H1 (cell line): ENCODE measurements around the gene SASS6. TPM values are rescaled to one million over a fixed set of nuclear protein-coding genes. Genes with fewer than 3 reads are reported as not detected.

Experiments
- CTCF ChIA-PET: fragments of 300-600 bp; sonication (Branson Sonifier 250); formaldehyde crosslinking; loops from one replicate; lab custom pipeline; 2021; ENCODE audit not compliant: partially characterized antibody; lab: Charles Lee
- POLR2A ChIA-PET: fragments of 300-600 bp; sonication (Branson Sonifier 250); formaldehyde crosslinking; loops from one replicate; lab custom pipeline; 2021; ENCODE audit warnings: inconsistent platforms; ENCODE audit not compliant: partially characterized antibody; lab: Charles Lee
- DNase-seq, 2 experiments: peaks; one replicate each; pipeline versions ENCODE4 v3.0.0 to v3.0.0-alpha.2; 2010 to 2022; ENCODE audit warnings: low spot score in 2 of 2, low read depth in 1 of 2, mixed read lengths in 1 of 2
- FAIRE-seq: peaks from 2 replicates; lab custom pipeline; 2011; peaks lifted over from hg19 to GRCh38; lab: Jason Lieb, UNC
- H2AFZ ChIP-seq: 2 replicates; pipeline ENCODE4 v1.8.1; 2012; ENCODE audit warnings: low read length, inconsistent platforms
- H2AK5ac ChIP-seq: 2 replicates; pipeline ENCODE4 v1.6.1; 2013; ENCODE audit warnings: low read depth, low read length
- H2BK120ac ChIP-seq: replicated peaks from 2 replicates; pipeline ENCODE3; 2013; ENCODE audit warnings: low read depth, low read length, inconsistent platforms
- H2BK12ac ChIP-seq: 2 replicates; pipeline ENCODE4 v1.6.1; 2013; ENCODE audit warnings: low read depth, low read length
- H2BK15ac ChIP-seq: 2 replicates; pipeline ENCODE4 v1.6.1; 2013; ENCODE audit warnings: low read length
- H2BK20ac ChIP-seq: 2 replicates; pipeline ENCODE4 v1.6.1; 2013; ENCODE audit warnings: low read length
- H2BK5ac ChIP-seq: 2 replicates; pipeline ENCODE4 v1.6.1; 2013; ENCODE audit warnings: low read depth, low read length
- H3K14ac ChIP-seq: 2 replicates; pipeline ENCODE4 v1.6.1; 2013; ENCODE audit warnings: inconsistent platforms; ENCODE audit not compliant: insufficient read length
- H3K18ac ChIP-seq: 2 replicates; pipeline ENCODE4 v1.6.1; 2013; ENCODE audit warnings: low read length; ENCODE audit errors: extremely low read depth
- H3K23ac ChIP-seq: 2 replicates; pipeline ENCODE4 v1.6.1; 2013; ENCODE audit warnings: inconsistent platforms; ENCODE audit not compliant: insufficient read length
- H3K23me2 ChIP-seq: 2 replicates; pipeline ENCODE4 v1.6.1; 2013; ENCODE audit warnings: low read depth, low read length
- H3K27ac ChIP-seq: 2 replicates; pipeline ENCODE4 v1.6.1; 2011; ENCODE audit warnings: low read depth, low read length, inconsistent platforms
- H3K27me3 ChIP-seq, 4 experiments: replicated peaks in 1 of 4; 1 replicate in 1 of 4; 2 replicates in 3 of 4; pipeline versions ENCODE4 v1.6.1 to v1.8.1; 2011 to 2013; ENCODE audit warnings: low read length in 3 of 4, mild to moderate bottlenecking in 3 of 4, inconsistent platforms in 2 of 4, mixed read lengths in 2 of 4, moderate library complexity in 1 of 4; ENCODE audit not compliant: control insufficient read depth in 3 of 4, insufficient read depth in 3 of 4; ENCODE audit errors: extremely low read depth in 1 of 4
- H3K36me3 ChIP-seq, 4 experiments: 2 replicates each; pipeline versions ENCODE4 v1.6.1 to v1.8.1; 2011 to 2013; ENCODE audit warnings: mild to moderate bottlenecking in 4 of 4, low read length in 3 of 4, moderate library complexity in 2 of 4, control low read depth in 1 of 4, inconsistent platforms in 1 of 4; ENCODE audit not compliant: insufficient read depth in 4 of 4, control insufficient read depth in 2 of 4
- H3K4ac ChIP-seq: replicated peaks from 2 replicates; pipeline ENCODE3; 2013; ENCODE audit warnings: low read length, low read depth, mixed read lengths, inconsistent platforms; ENCODE audit not compliant: insufficient read length
- H3K4me1 ChIP-seq, 4 experiments: replicated peaks in 1 of 4; 1 replicate in 1 of 4; 2 replicates in 3 of 4; pipeline versions ENCODE4 v1.6.1 to v1.8.1; 2011 to 2013; ENCODE audit warnings: low read length in 3 of 4, inconsistent platforms in 2 of 4, mixed read lengths in 1 of 4; ENCODE audit not compliant: insufficient read depth in 4 of 4, control insufficient read depth in 3 of 4
- H3K4me2 ChIP-seq, 2 experiments: 2 replicates each; pipeline versions ENCODE4 v1.6.1 to v1.8.1; 2011 to 2013; ENCODE audit warnings: low read depth in 2 of 2, low read length in 2 of 2, control low read depth in 1 of 2, inconsistent platforms in 1 of 2, mild to moderate bottlenecking in 1 of 2; ENCODE audit not compliant: insufficient read depth in 1 of 2
- H3K4me3 ChIP-seq, 4 experiments: fragments of 200-600, 300-600 bp in 1 of 4; sonication (generic), shearing (Covaris generic), sonication (Bioruptor Twin) in 1 of 4; 2 replicates each; pipeline versions ENCODE4 v1.5.1 to v1.8.1; 2011 to 2016; ENCODE audit warnings: low read length in 4 of 4, low read depth in 3 of 4, control low read depth in 2 of 4, inconsistent platforms in 2 of 4, mild to moderate bottlenecking in 2 of 4, mixed read lengths in 1 of 4, moderate library complexity in 1 of 4; ENCODE audit not compliant: insufficient read depth in 2 of 4; ENCODE audit errors: extremely low read depth in 1 of 4
- H3K56ac ChIP-seq: replicated peaks from 2 replicates; pipeline ENCODE3; 2013; ENCODE audit warnings: low read depth, mild to moderate bottlenecking, mixed read lengths, low read length, inconsistent platforms; ENCODE audit not compliant: insufficient read length
- H3K79me1 ChIP-seq: 2 replicates; pipeline ENCODE4 v1.6.1; 2013; ENCODE audit warnings: low read depth, low read length, control low read depth
- H3K79me2 ChIP-seq, 2 experiments: 2 replicates each; pipeline versions ENCODE4 v1.6.1 to v1.8.1; 2012 to 2013; ENCODE audit warnings: low read length in 2 of 2, mild to moderate bottlenecking in 2 of 2, inconsistent platforms in 1 of 2; ENCODE audit not compliant: insufficient read depth in 2 of 2, control insufficient read depth in 1 of 2
- H3K9ac ChIP-seq, 4 experiments: replicated peaks in 1 of 4; 1 replicate in 1 of 4; 2 replicates in 3 of 4; pipeline versions ENCODE4 v1.6.1 to v1.8.1; 2011 to 2013; ENCODE audit warnings: low read depth in 3 of 4, low read length in 3 of 4, control low read depth in 2 of 4, mild to moderate bottlenecking in 2 of 4, moderate library complexity in 2 of 4, inconsistent platforms in 1 of 4; ENCODE audit errors: extremely low read depth in 1 of 4
- H3K9me3 ChIP-seq, 2 experiments: 2 replicates each; pipeline versions ENCODE4 v1.6.1 to v1.8.1; 2012 to 2013; ENCODE audit warnings: mild to moderate bottlenecking in 2 of 2, moderate library complexity in 2 of 2, control low read depth in 1 of 2, inconsistent platforms in 1 of 2, low read depth in 1 of 2, low read length in 1 of 2, mixed read lengths in 1 of 2; ENCODE audit not compliant: insufficient read depth in 2 of 2
- H4K20me1 ChIP-seq, 2 experiments: replicated peaks in 1 of 2; 2 replicates each; pipeline versions ENCODE3 to v1.8.1; 2011 to 2013; ENCODE audit warnings: inconsistent platforms in 2 of 2, low read length in 2 of 2, mild to moderate bottlenecking in 1 of 2; ENCODE audit not compliant: insufficient read depth in 2 of 2, control insufficient read depth in 1 of 2
- H4K5ac ChIP-seq: 2 replicates; pipeline ENCODE4 v1.6.1; 2013; ENCODE audit warnings: low read length, low read depth, mixed read lengths, inconsistent platforms; ENCODE audit not compliant: insufficient read length
- H4K8ac ChIP-seq: 2 replicates; pipeline ENCODE4 v1.8.0; 2013; ENCODE audit warnings: mild to moderate bottlenecking, moderate library complexity, low read length, inconsistent platforms; ENCODE audit not compliant: insufficient read depth; ENCODE audit errors: extremely low read depth
- H4K91ac ChIP-seq: replicated peaks from 2 replicates; pipeline ENCODE3; 2013; ENCODE audit warnings: low read length, mixed read lengths, inconsistent platforms; ENCODE audit not compliant: insufficient read length
- ATF3 ChIP-seq: IDR thresholded peaks from 2 replicates; pipeline ENCODE4 v1.6.1; 2011; ENCODE audit warnings: low read depth, mild to moderate bottlenecking, low read length; ENCODE audit not compliant: insufficient read depth
- BCL11A ChIP-seq, 2 experiments: IDR thresholded peaks; one replicate each; pipeline ENCODE4 v1.6.1; 2011; ENCODE audit warnings: low read depth in 2 of 2, low read length in 2 of 2, mild to moderate bottlenecking in 2 of 2
- CTCF ChIP-seq, 3 experiments: IDR thresholded peaks; 1 replicate in 2 of 3; 2 replicates in 1 of 3; pipeline versions ENCODE4 v1.5.1 to v1.6.1; 2011; ENCODE audit warnings: low read length in 3 of 3, mild to moderate bottlenecking in 3 of 3, inconsistent platforms in 2 of 3, low read depth in 1 of 3, moderate library complexity in 1 of 3; ENCODE audit not compliant: insufficient read depth in 1 of 3; ENCODE audit errors: control extremely low read depth in 1 of 3
- KDM4A ChIP-seq: IDR thresholded peaks from one replicate; pipeline ENCODE4 v1.7.1; 2012; ENCODE audit warnings: low read depth, mild to moderate bottlenecking, moderate library complexity, low read length, inconsistent platforms; ENCODE audit not compliant: severe bottlenecking
- PHF8 ChIP-seq: fragments of 200-600 bp; sonication (generic); conservative IDR thresholded peaks from 2 replicates; pipeline ENCODE4 v1.7.1; 2012; ENCODE audit warnings: low read depth, mild to moderate bottlenecking, inconsistent platforms, low read length, moderate library complexity
- SIRT6 ChIP-seq: IDR thresholded peaks from one replicate; pipeline ENCODE4 v1.7.1; 2012; ENCODE audit warnings: low read length, inconsistent platforms
- SP4 ChIP-seq: IDR thresholded peaks from 2 replicates; pipeline ENCODE4 v1.6.1; 2012; ENCODE audit warnings: low read length, inconsistent platforms
- USF2 ChIP-seq: IDR thresholded peaks from 2 replicates; pipeline ENCODE4 v1.6.1; 2011; ENCODE audit warnings: low read length, improper control_type of control experiment
- YY1 ChIP-seq: IDR thresholded peaks from 2 replicates; pipeline ENCODE4 v1.6.1; 2011; ENCODE audit warnings: low read depth, mild to moderate bottlenecking, low read length
- ZNF274 ChIP-seq: IDR thresholded peaks from 2 replicates; pipeline ENCODE4 v1.7.0; 2012; ENCODE audit warnings: low read length, borderline replicate concordance; ENCODE audit errors: extremely low read depth
- WGBS, 2 experiments: shearing (Covaris generic) in 1 of 2; methylation state at CpG; one replicate each; pipeline versions ENCODE4 v1.1.6 to v1.1.7; 2013 to 2015; ENCODE audit warnings: low lambda C conversion rate in 2 of 2, mixed read lengths in 2 of 2, inconsistent platforms in 1 of 2, low coverage in 1 of 2, missing lambda C conversion rate in 1 of 2; ENCODE audit not compliant: insufficient replicate concordance in 2 of 2, insufficient coverage in 1 of 2, insufficient read length in 1 of 2; ENCODE audit errors: extremely low coverage in 1 of 2, missing lambda C conversion rate in 1 of 2; 5-methylcytosine and 5-hydroxymethylcytosine counted together
- polyA plus RNA-seq, 7 experiments: library from polyadenylated mRNA; depleted of rRNA in 3 of 7; stranded (reverse) in 5 of 7; unstranded in 2 of 7; fragments of >200 nt in 5 of 7; fragments of 200-250 nt in 2 of 7; gene quantifications; 1 replicate in 5 of 7; 2 replicates in 1 of 7; 4 replicates in 1 of 7; pipeline versions ENCODE4 v1.2.1 to v1.2.3, GENCODE V29; 2011 to 2013; ENCODE audit warnings: missing spikeins in 2 of 7, mixed read lengths in 2 of 7
- total RNA-seq: library from RNA; stranded (reverse); fragmentation: NEBNext Ultra II Directional; extraction: Animal tissue kit (Norgen Biotek cat#: 25700); gene quantifications from 2 replicates; pipeline ENCODE4 v1.2.1, GENCODE V29; 2021

Gene SASS6
- total and polyA plus RNA-seq, 2 of the 8 experiments (the other 6 are each of a cell fraction or from before 2014, with no cell fraction given) = 1.2 to 13.8 TPM

- Histone ChIP-seq H4K20me1 (peaks cover 3 to 9% of the 10 kb centered on the region in 2 experiments), H3K23me2 (no peaks in the 10 kb centered on the region), H3K4me1 (peaks cover 0 to 6% (median 4%) of the 10 kb centered on the region in 4 experiments; a peak in 3 of 7 replicates), H3K36me3 (peaks cover 0 to 4% (median 0%) of the 10 kb centered on the region in 4 experiments; a peak in 1 of 8 replicates), H2BK20ac (no peak overlapping the region), H2BK15ac (no peak overlapping the region), H2BK120ac (no peak overlapping the region), H3K4me2 (no peak overlapping the region), H3K79me2 (peaks cover 8 to 99% of the 10 kb centered on the region in 2 experiments), H3K27me3 (no peaks in the 10 kb centered on the region), H3K4ac (no peak overlapping the region), H4K8ac (no peak overlapping the region), H3K9ac (no peak overlapping the region), H2BK5ac (no peak overlapping the region), H3K79me1 (peaks cover 2% of the 10 kb centered on the region; the same call in 1 of the 2 replicates), H4K5ac (no peak overlapping the region), H3K18ac (no peak overlapping the region), H3K14ac (no peak overlapping the region), H3K56ac (no peak overlapping the region), H4K91ac (no peak overlapping the region), H2AK5ac (no peak overlapping the region), H3K9me3 (no peaks in the 10 kb centered on the region), H3K4me3 (no peak overlapping the region), H2BK12ac (no peak overlapping the region), H2AFZ (no peak overlapping the region), H3K27ac (no peak overlapping the region), H3K23ac (no peak overlapping the region)
- CTCF ChIA-PET = no interaction called here
- DNase-seq (no peak), FAIRE-seq (no peak)
- WGBS, 2 experiments = 93% methylated on average over 5 of the region's 5 CpGs; no CpG with 5 or more reads in 1 of the 2 experiments
- POLR2A ChIA-PET = no interaction called here
- TF ChIP-seq CTCF (IDR thresholded peaks at IDR 0.05; ENCODE audit: control extremely low read depth in 1 of 3, insufficient read depth in 1 of 3, low read depth in 1 of 3, low read length in 3 of 3) = no peak
- no peak for TF ChIP-seq PHF8
- TF ChIP-seq USF2 = no peak
- no peak for TF ChIP-seq BCL11A (IDR thresholded peaks at IDR 0.05; ENCODE audit: low read depth in 2 of 2, low read length in 2 of 2)
- TF ChIP-seq SIRT6 = no peak
- TF ChIP-seq ATF3 = no peak
- no peak for TF ChIP-seq SP4
- no peak for TF ChIP-seq ZNF274
- TF ChIP-seq YY1 = no peak
- no peak for TF ChIP-seq KDM4A
These were observed 87.5 kb downstream of the SASS6 start for GRCh38 chr1:100045206-100045605.
